Neural cell (in vitro differentiated cells): Measurements from ENCODE around the gene TMBIM6. TPM values are rescaled to one million over a fixed set of nuclear protein-coding genes. Genes with fewer than 3 reads are reported as not detected.

Experiments
- H2AFZ ChIP-seq: fragments of 200-600, 300-800 bp; sonication (generic), shearing (Covaris generic); 2 replicates; pipeline ENCODE4 v1.6.0; 2014; ENCODE audit warnings: low read depth, mild to moderate bottlenecking, antibody characterized with exemption, low read length, moderate library complexity
- H3F3A ChIP-seq: fragments of 200-600 bp; shearing (Covaris generic); 2 replicates; pipeline ENCODE4 v1.6.1; 2016; ENCODE audit warnings: mild to moderate bottlenecking, moderate library complexity, mixed read lengths, antibody characterized with exemption, low read length; ENCODE audit not compliant: insufficient read depth, poor library complexity, severe bottlenecking
- H3K27ac ChIP-seq: fragments of 200-600, 300-800 bp; sonication (generic), shearing (Covaris generic); 2 replicates; pipeline ENCODE4 v1.5.1; 2014; ENCODE audit warnings: mild to moderate bottlenecking, low read length, moderate library complexity
- H3K27me3 ChIP-seq: fragments of 300-800, 200-600 bp; sonication (generic), shearing (Covaris generic); 2 replicates; pipeline ENCODE4 v1.6.0; 2014; ENCODE audit warnings: mild to moderate bottlenecking, low read depth, low read length, moderate library complexity; ENCODE audit not compliant: insufficient read depth
- H3K36me3 ChIP-seq: fragments of 300-800, 200-600 bp; sonication (generic), shearing (Covaris generic); 2 replicates; pipeline ENCODE4 v1.5.1; 2014; ENCODE audit warnings: mild to moderate bottlenecking, antibody characterized with exemption, low read length, moderate library complexity; ENCODE audit not compliant: insufficient read depth
- H3K4me2 ChIP-seq: fragments of 300-800, 200-600 bp; sonication (generic), shearing (Covaris generic); 2 replicates; pipeline ENCODE4 v1.6.0; 2014; ENCODE audit warnings: mild to moderate bottlenecking, low read length
- H3K4me3 ChIP-seq: fragments of 300-800, 200-600 bp; sonication (generic), shearing (Covaris generic); 2 replicates; pipeline ENCODE4 v1.5.1; 2014; ENCODE audit warnings: mild to moderate bottlenecking, low read length, moderate library complexity
- H3K79me2 ChIP-seq: fragments of 200-600 bp; shearing (Covaris generic); replicated peaks from 2 replicates; pipeline ENCODE4 v1.6.0; 2014; ENCODE audit warnings: mild to moderate bottlenecking, low read length, moderate library complexity; ENCODE audit not compliant: insufficient read depth
- H3K9ac ChIP-seq: fragments of 300-800, 200-600 bp; sonication (generic), shearing (Covaris generic); 2 replicates; pipeline ENCODE4 v1.6.1; 2016; ENCODE audit warnings: mild to moderate bottlenecking, low read length, mixed read lengths
- H3K9me2 ChIP-seq: fragments of 200-600 bp; shearing (Covaris generic); 2 replicates; pipeline ENCODE4 v1.6.1; 2016; ENCODE audit warnings: mild to moderate bottlenecking, low read length, mixed read lengths; ENCODE audit not compliant: insufficient read depth
- H3K9me3 ChIP-seq: fragments of 200-600, 300-800 bp; sonication (generic), shearing (Covaris generic); 2 replicates; pipeline ENCODE4 v1.6.1; 2016; ENCODE audit warnings: mild to moderate bottlenecking, mixed run types, low read length, moderate library complexity, mixed read lengths
- H4K20me1 ChIP-seq: fragments of 200-600 bp; shearing (Covaris generic); 2 replicates; pipeline ENCODE4 v1.6.1; 2016; ENCODE audit warnings: mild to moderate bottlenecking, mixed run types; ENCODE audit not compliant: insufficient read depth
- CTCF ChIP-seq: fragments of 450-650 bp; IDR thresholded peaks from 2 replicates; pipeline ENCODE4 v1.5.1; 2014; ENCODE audit warnings: antibody characterized with exemption, mild to moderate bottlenecking, moderate library complexity; ENCODE audit not compliant: poor library complexity, severe bottlenecking
- EP300 ChIP-seq: fragments of 450-650 bp; conservative IDR thresholded peaks from 2 replicates; pipeline ENCODE4 v1.6.1; 2014; ENCODE audit warnings: antibody characterized with exemption, mild to moderate bottlenecking, moderate library complexity; ENCODE audit not compliant: poor library complexity, severe bottlenecking
- EZH2 ChIP-seq: fragments of 200-600, 300-800 bp; shearing (Covaris generic), sonication (generic); IDR thresholded peaks from 2 replicates; pipeline ENCODE4 v1.6.1; 2014; ENCODE audit warnings: antibody characterized with exemption, low read length, borderline replicate concordance, mild to moderate bottlenecking; ENCODE audit not compliant: insufficient read depth, poor library complexity, severe bottlenecking
- MXI1 ChIP-seq: fragments of 450-650 bp; conservative IDR thresholded peaks from 2 replicates; pipeline ENCODE4 v1.6.1; 2014; ENCODE audit warnings: antibody characterized with exemption, mild to moderate bottlenecking; ENCODE audit not compliant: poor library complexity, severe bottlenecking
- POLR2AphosphoS5 ChIP-seq: IDR thresholded peaks from 2 replicates; pipeline ENCODE4 v1.6.1; 2012
- RAD21 ChIP-seq: fragments of 450-650 bp; conservative IDR thresholded peaks from 2 replicates; pipeline ENCODE4 v1.6.1; 2014; ENCODE audit warnings: antibody characterized with exemption, mild to moderate bottlenecking, moderate library complexity
- REST ChIP-seq: IDR thresholded peaks from 2 replicates; pipeline ENCODE4 v1.6.1; 2012; ENCODE audit warnings: borderline replicate concordance
- SMC3 ChIP-seq: fragments of 450-650 bp; conservative IDR thresholded peaks from 2 replicates; pipeline ENCODE4 v1.6.1; 2014; ENCODE audit warnings: antibody characterized with exemption, mild to moderate bottlenecking, moderate library complexity; ENCODE audit not compliant: poor library complexity
- TAF1 ChIP-seq: IDR thresholded peaks from 2 replicates; pipeline ENCODE4 v1.6.1; 2012; ENCODE audit warnings: low read depth
- polyA plus RNA-seq: library from polyadenylated mRNA; depleted of rRNA; stranded (reverse); fragments of >200 nt; gene quantifications from 2 replicates; pipeline ENCODE4 v1.2.3, GENCODE V29; 2014

Gene TMBIM6
- polyA plus RNA-seq, 1 donor from 2014 or later: 308 TPM

- H3K4me2 ChIP-seq: no peak overlapping the region
- no peaks in the 10 kb centered on the region for H3F3A ChIP-seq
- H3K9ac ChIP-seq: no peak overlapping the region
- no peak overlapping the region for H2AFZ ChIP-seq
- no peaks in the 10 kb centered on the region for H3K9me2 ChIP-seq
- no peak overlapping the region for H3K27ac ChIP-seq
- H4K20me1 ChIP-seq: no peaks in the 10 kb centered on the region
- no peak overlapping the region for H3K4me3 ChIP-seq
- no peaks in the 10 kb centered on the region for H3K79me2 ChIP-seq
- no peaks in the 10 kb centered on the region for H3K36me3 ChIP-seq
- no peak for TF ChIP-seq TAF1
- no peak for TF ChIP-seq SMC3
- TF ChIP-seq EZH2: no peak
- TF ChIP-seq MXI1: no peak
- no peak for TF ChIP-seq POLR2AphosphoS5
- no peak for TF ChIP-seq CTCF
- no peak for TF ChIP-seq REST
- TF ChIP-seq EP300: no peak
- TF ChIP-seq RAD21: no peak
- no peaks in the 10 kb centered on the region for H3K27me3 ChIP-seq
- H3K9me3 ChIP-seq: no peaks in the 10 kb centered on the region
These were observed 43.5 kb downstream of the TMBIM6 start for GRCh38 chr12:49784756-49785409.

- Histone ChIP-seq H3F3A (no peaks in the 10 kb centered on the region), H3K27me3 (no peaks in the 10 kb centered on the region), H3K4me2 (no peak overlapping the region), H2AFZ (no peak overlapping the region), H3K9ac (no peak overlapping the region), H3K9me2 (no peaks in the 10 kb centered on the region), H3K36me3 (no peaks in the 10 kb centered on the region), H3K27ac (no peak overlapping the region), H4K20me1 (no peaks in the 10 kb centered on the region), H3K4me3 (no peak overlapping the region), H3K79me2 (no peaks in the 10 kb centered on the region), H3K9me3 (no peaks in the 10 kb centered on the region)
- TF ChIP-seq RAD21 (no peak), CTCF (no peak), TAF1 (no peak), POLR2AphosphoS5 (no peak), REST (no peak), SMC3 (no peak), EP300 (no peak), EZH2 (no peak)
These were observed 46.3 kb downstream of the TMBIM6 start for GRCh38 chr12:49787672-49788071.
